Spleen (tissue), 7 donors: ENCODE data around the gene CTBS.

Experiments used
- CTCF ChIP-seq, 11 experiments: fragments of 200-600 bp in 7 of 11; fragments of 450-650 bp in 4 of 11; sonication (generic) in 4 of 11; IDR thresholded peaks in 8 of 11; conservative IDR thresholded peaks in 3 of 11; 1 replicate in 7 of 11; 2 replicates in 4 of 11; pipeline versions ENCODE4 v1.4.0 to v1.8.0; 2016 to 2021; ENCODE audit warnings: antibody characterized with exemption in 11 of 11, inconsistent platforms in 4 of 11, mild to moderate bottlenecking in 1 of 11
- POLR2A ChIP-seq, 3 donors: fragments of 450-650 bp; IDR thresholded peaks; one replicate each; pipeline ENCODE4 v1.5.1; 2017; ENCODE audit warnings: antibody characterized with exemption in 3 of 3, mild to moderate bottlenecking in 1 of 3
- donor health status: DM: no; HTN: no; CAD: no; lungs with moderate emphysema.
- donor health status: DM: no; HTN: no; CAD: no.
- donor health status: DM: no; HTN: no; CAD: no.

- TF ChIP-seq POLR2A (IDR thresholded peaks at IDR 0.05) (no peak), CTCF (IDR thresholded peaks at IDR 0.05 in 8 of 11, conservative IDR thresholded peaks at IDR 0.05 in 3 of 11) (no peak)
Observed at GRCh38 chr1:84524590-84524989, 49.6 kb downstream of the CTBS start.
